D721Med (cell line): ENCODE data around the gene TRHDE.

Source experiments
- DNase-seq: peaks from one replicate; pipeline ENCODE4 v3.0.0; 2011; ENCODE audit warnings: low spot score; ENCODE audit not compliant: insufficient read length
- FAIRE-seq: peaks from 2 replicates; lab custom pipeline; 2011; peaks lifted over from hg19 to GRCh38; lab: Jason Lieb, UNC
- TF ChIP-seq, protein P1 (sequence below): IDR thresholded peaks from 2 replicates; pipeline ENCODE4 v1.5.1; 2012; ENCODE audit warnings: mild to moderate bottlenecking, control low read depth; ENCODE audit not compliant: insufficient read depth; ENCODE audit errors: missing control alignments

TRHDE gene

DNA sequence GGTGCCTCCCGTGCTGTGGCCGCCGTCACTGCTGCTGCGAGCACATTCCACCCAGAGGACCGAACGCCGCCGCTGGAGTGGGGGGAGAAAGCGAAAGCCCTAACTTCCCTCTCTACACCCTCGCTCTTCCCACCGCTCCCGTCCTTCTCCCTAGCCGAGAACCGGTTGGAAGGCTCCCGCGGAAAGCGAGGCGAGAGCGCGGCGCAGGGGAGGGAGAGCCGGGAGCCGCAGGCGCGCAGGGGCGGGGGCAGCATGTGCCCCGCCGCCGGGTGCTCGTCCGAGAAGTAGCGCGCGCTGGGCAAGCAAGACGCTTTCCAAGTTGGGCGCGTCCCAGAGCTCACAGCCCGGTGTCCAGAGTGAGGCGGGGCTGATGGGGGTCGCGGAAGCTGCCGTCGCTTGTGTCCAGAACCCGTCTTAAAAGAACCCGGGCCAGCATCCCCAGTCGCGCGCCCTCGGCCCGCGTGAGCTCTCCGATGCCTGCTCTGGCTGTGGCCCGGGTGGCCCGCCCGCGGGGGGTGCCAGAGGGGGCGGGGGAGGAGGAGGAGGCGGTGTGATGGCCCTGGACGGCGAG, at the start of gene TRHDE:
TSS of gene TRHDE (plus strand) at position 280 of the 571 bp plus-strand sequence. CDS start at position 554, 274 bp downstream.
- DNase-seq: no peak
- FAIRE-seq: no peak
- TF ChIP-seq, protein P1, sequence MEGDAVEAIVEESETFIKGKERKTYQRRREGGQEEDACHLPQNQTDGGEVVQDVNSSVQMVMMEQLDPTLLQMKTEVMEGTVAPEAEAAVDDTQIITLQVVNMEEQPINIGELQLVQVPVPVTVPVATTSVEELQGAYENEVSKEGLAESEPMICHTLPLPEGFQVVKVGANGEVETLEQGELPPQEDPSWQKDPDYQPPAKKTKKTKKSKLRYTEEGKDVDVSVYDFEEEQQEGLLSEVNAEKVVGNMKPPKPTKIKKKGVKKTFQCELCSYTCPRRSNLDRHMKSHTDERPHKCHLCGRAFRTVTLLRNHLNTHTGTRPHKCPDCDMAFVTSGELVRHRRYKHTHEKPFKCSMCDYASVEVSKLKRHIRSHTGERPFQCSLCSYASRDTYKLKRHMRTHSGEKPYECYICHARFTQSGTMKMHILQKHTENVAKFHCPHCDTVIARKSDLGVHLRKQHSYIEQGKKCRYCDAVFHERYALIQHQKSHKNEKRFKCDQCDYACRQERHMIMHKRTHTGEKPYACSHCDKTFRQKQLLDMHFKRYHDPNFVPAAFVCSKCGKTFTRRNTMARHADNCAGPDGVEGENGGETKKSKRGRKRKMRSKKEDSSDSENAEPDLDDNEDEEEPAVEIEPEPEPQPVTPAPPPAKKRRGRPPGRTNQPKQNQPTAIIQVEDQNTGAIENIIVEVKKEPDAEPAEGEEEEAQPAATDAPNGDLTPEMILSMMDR: no peak

DNA sequence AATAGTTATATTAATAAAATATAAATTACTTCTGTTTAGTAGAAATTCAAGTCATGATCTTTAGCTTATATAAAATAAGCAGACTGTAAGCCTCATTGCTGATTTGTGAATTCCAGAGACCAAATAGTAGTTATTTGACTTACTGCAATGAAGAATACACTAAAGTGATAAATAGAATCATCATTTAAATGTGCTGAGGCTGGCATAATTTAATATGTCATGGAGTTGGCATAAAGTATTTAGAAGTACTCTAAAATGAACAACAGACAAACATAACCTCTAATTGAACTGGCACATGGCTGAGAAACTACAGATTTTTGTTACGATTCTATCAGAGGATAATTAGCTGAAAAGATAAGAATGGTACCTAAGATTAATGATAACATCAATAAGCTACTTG, 45.7 kb upstream of the TRHDE start:
- FAIRE-seq: no peak
- TF ChIP-seq, protein P1: no peak
- DNase-seq: no peak

DNA sequence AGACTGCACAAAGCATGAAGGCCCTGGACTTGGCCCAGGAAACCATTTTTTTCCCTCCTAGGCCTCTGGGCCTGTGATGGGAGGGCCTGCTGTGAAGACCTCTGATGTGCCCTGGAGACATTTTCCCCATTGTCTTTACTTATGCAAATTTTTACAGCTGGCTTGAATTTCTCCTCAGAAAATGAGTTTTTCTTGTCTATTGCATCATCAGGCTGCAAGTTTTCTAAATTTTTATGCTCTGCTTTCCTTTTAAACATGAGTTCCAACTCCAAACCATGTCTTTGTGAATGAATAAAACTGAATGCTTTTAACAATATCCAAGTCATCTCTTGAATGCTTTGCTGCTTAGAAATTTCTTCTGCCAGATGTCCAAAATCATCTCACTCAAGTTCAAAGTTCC, 43.7 kb upstream of the TRHDE start:
- FAIRE-seq: no peak
- TF ChIP-seq, protein P1: no peak
- no peak for DNase-seq

DNA sequence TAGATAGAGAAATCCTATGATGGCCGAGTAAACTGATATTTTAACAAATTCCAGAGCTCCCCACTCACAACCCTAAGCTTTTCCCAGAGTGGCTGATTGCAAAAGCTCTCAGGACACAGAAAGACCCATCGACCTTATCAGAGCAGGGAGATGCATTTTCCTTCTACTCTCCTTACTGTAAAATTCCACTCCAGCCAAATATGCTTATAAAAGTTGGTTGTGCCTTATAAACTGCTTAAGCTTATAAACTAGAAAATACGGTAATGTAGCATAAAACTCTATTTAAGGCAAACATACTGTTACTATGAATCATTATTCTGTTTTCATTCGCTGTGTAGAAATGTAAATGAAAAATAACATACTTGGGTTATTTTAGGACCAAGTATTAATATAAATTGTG, 41.6 kb upstream of the TRHDE start:
- DNase-seq: no peak
- TF ChIP-seq, protein P1: no peak
- no peak for FAIRE-seq

DNA sequence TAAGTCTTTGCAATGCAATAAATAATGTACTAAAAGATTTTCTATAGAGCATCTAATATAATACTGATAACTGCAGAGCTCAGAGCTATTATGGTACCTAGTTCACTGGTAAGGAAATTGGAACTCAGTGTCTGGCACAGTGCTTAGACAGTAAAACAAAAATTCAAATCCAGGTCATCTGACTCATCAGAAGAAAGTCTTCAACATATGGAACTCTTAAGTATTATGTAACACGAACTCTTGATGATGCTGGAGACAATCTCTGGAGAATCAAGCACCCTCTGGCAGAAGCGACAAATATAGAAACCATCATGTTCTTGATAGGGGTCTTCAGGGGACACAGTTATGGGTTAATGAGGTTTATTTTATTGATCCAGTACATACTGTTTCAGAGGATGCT, 37.3 kb upstream of the TRHDE start:
- TF ChIP-seq, protein P1: no peak
- DNase-seq (no peak), FAIRE-seq (no peak)

DNA sequence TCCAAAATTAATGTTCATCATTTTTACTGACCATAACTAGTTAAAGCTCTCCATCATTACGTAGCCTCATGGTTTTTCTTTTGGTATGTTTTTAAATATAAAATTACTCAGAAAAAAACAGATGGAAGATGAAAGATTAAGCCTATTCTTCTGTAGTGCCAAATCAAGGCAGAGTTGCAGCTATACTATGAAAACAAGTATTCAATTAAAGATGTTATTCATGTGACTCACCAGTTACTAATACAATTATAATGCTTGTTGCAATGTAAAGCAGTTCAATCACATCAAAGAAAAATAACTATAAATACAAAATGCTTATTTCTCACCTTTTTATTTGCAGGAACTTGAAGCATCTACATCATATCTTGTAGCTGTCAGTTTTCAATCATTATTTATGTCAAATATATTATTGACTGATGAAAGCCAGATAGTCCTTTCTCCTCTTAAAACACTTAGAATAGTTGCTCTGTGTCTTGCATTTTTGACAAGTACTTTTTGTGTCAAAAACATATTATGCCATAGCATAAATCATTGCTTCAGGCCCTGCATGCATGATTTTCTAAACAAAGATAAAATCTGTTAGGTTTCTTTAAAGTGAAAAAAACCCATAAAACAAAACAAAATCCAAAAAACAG, 36.0 kb upstream of the TRHDE start:
- DNase-seq (no peak), FAIRE-seq (no peak)
- TF ChIP-seq, protein P1: no peak

DNA sequence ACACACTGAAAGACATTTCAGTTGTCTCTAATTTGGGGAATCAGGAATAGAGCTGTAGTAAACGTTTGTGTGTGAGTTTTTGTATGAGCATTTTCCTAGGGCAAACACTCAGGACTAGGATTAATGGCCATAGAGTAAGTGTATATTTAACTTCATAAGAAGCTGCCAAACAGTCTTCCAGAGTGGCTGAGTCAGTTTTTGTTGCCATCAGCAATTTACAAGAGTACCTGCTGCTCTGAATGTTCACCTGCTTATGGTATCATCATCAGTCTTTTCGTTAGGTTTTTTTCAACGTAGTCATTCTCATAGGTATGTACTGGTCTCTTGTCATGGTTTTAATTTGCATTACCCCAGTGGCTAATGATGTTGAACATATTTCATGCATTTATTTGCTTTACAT, 30.6 kb upstream of the TRHDE start:
- TF ChIP-seq, protein P1: no peak
- FAIRE-seq: no peak
- DNase-seq: no peak
